Caco-2 (cell line): ENCODE measurements around the gene CCZ1B. TPM values are rescaled to one million over a fixed set of nuclear protein-coding genes. Genes with fewer than 3 reads are reported as not detected.
"Not testable (repeated sequence)": the region's sequence is repeated elsewhere in the genome, so short reads cannot be mapped to it uniquely, and the experiment has no call there.

Source experiments
- BruUV-seq: library from RNA; stranded (reverse); fragments of 400-500 nt; replicated peaks from 2 replicates; lab custom pipeline; 2021; lab: Mats Ljungman, UMichigan
- CTCF ChIA-PET: fragments of 300-600 bp; sonication (Branson Sonifier 250); formaldehyde crosslinking; loops from one replicate; lab custom pipeline; 2022; ENCODE audit warnings: antibody characterized with exemption; lab: Charles Lee
- POLR2A ChIA-PET: fragments of 300-600 bp; sonication (Branson Sonifier 250); formaldehyde crosslinking; loops from one replicate; lab custom pipeline; 2022; ENCODE audit warnings: antibody characterized with exemption; lab: Charles Lee
- DNase-seq, 2 experiments: peaks; one replicate each; pipeline versions ENCODE4 v3.0.0 to v3.0.0-alpha.2; 2020 to 2022
- H3K27me3 ChIP-seq: replicated peaks from 2 replicates; pipeline ENCODE4 v1.6.0; 2011; ENCODE audit warnings: low read length; ENCODE audit not compliant: control insufficient read depth, insufficient read depth
- H3K36me3 ChIP-seq: 2 replicates; pipeline ENCODE4 v1.5.1; 2011; ENCODE audit warnings: low read length; ENCODE audit not compliant: control insufficient read depth, insufficient read depth
- H3K4me1 ChIP-seq: fragments of 250-450 bp; sonication (Bioruptor Pico); 2 replicates; pipeline ENCODE4 v1.5.1; 2020; ENCODE audit warnings: mild to moderate bottlenecking
- H3K4me3 ChIP-seq: 2 replicates; pipeline ENCODE4 v1.5.1; 2011; ENCODE audit warnings: low read depth, mild to moderate bottlenecking, control low read depth, low read length
- H3K9me3 ChIP-seq: fragments of 250-450 bp; sonication (Bioruptor Pico); 2 replicates; pipeline ENCODE4 v1.5.1; 2020; ENCODE audit warnings: mild to moderate bottlenecking, moderate library complexity
- H3K27ac Mint-ChIP-seq: one replicate; pipeline ENCODE4 v1.8.0; 2022; ENCODE audit warnings: mixed read lengths; ENCODE audit not compliant: unreplicated experiment
- H3K27me3 Mint-ChIP-seq: one replicate; pipeline ENCODE4 v1.8.0; 2022; ENCODE audit warnings: mixed read lengths; ENCODE audit not compliant: insufficient read depth, unreplicated experiment
- H3K36me3 Mint-ChIP-seq: one replicate; pipeline ENCODE4 v1.8.0; 2022; ENCODE audit warnings: mild to moderate bottlenecking, mixed read lengths; ENCODE audit not compliant: insufficient read depth, unreplicated experiment
- H3K4me1 Mint-ChIP-seq: one replicate; pipeline ENCODE4 v1.8.0; 2022; ENCODE audit warnings: low read depth, mixed read lengths; ENCODE audit not compliant: unreplicated experiment
- H3K4me3 Mint-ChIP-seq: one replicate; pipeline ENCODE4 v1.8.0; 2022; ENCODE audit warnings: mild to moderate bottlenecking, moderate library complexity, mixed read lengths; ENCODE audit not compliant: unreplicated experiment
- H3K9me3 Mint-ChIP-seq: one replicate; pipeline ENCODE4 v1.8.0; 2022; ENCODE audit warnings: mixed read lengths; ENCODE audit not compliant: unreplicated experiment
- CTCF ChIP-seq, 2 experiments: fragments of 200-600 bp in 1 of 2; IDR thresholded peaks; 1 replicate in 1 of 2; 2 replicates in 1 of 2; pipeline versions ENCODE4 v1.5.1 to v1.8.0; 2011 to 2022; ENCODE audit warnings: antibody characterized with exemption in 1 of 2, control low read depth in 1 of 2, inconsistent platforms in 1 of 2, low read depth in 1 of 2, low read length in 1 of 2, mild to moderate bottlenecking in 1 of 2, moderate library complexity in 1 of 2; ENCODE audit not compliant: insufficient read depth in 1 of 2, severe bottlenecking in 1 of 2, unreplicated experiment in 1 of 2
- intact Hi-C: fragments of 100-400 bp; cut with micrococcal nuclease; formaldehyde crosslinking; loops from one replicate; pipeline ENCODE4 v1.10.0; 2022; ENCODE audit not compliant: unreplicated experiment
- total RNA-seq: library from RNA; stranded (reverse); gene quantifications from 2 replicates; pipeline ENCODE4 v1.2.3, GENCODE V29; 2022

CCZ1B gene
- total RNA-seq, 1 experiment from 2014 or later = 60.1 TPM

GRCh38 chr7:6862876-6863275 lies 36.8 kb upstream of the CCZ1B start:
- POLR2A ChIA-PET = not testable (repeated sequence)

GRCh38 chr7:6857721-6858314 lies 31.7 kb upstream of the CCZ1B start:
- POLR2A ChIA-PET, H3K4me1 ChIP-seq, H3K9me3 ChIP-seq, H3K9me3 Mint-ChIP-seq, BruUV-seq, H3K4me1 Mint-ChIP-seq, H3K4me3 Mint-ChIP-seq, CTCF ChIA-PET, H3K36me3 Mint-ChIP-seq, H3K36me3 ChIP-seq, H3K27ac Mint-ChIP-seq, H3K27me3 Mint-ChIP-seq, H3K4me3 ChIP-seq, H3K27me3 ChIP-seq: not testable (repeated sequence)
- TF ChIP-seq CTCF (IDR thresholded peaks at IDR 0.05; ENCODE audit: insufficient read depth in 1 of 2, low read depth in 1 of 2, low read length in 1 of 2, severe bottlenecking in 1 of 2, unreplicated experiment in 1 of 2) = peak; percentile 72 to 86
- DNase-seq = peak; percentile 73 to 81
- intact Hi-C loops = loop anchor here (5.0 to 10.0 kb wide), 2 partner anchors 271 to 343 kb away; no protein-coding TSS in a partner anchor

More at GRCh38 chr7:6862876-6863275, 36.8 kb upstream of the CCZ1B start:
- H3K27ac Mint-ChIP-seq, intact Hi-C loops, H3K27me3 Mint-ChIP-seq, H3K27me3 ChIP-seq, BruUV-seq, H3K4me3 Mint-ChIP-seq, H3K36me3 ChIP-seq, CTCF ChIA-PET, H3K4me3 ChIP-seq, H3K9me3 Mint-ChIP-seq, H3K4me1 ChIP-seq, H3K4me1 Mint-ChIP-seq, H3K36me3 Mint-ChIP-seq, DNase-seq, H3K9me3 ChIP-seq: not testable (repeated sequence)

GRCh38 chr7:6855563-6856131 lies 29.6 kb upstream of the CCZ1B start:
- H3K9me3 Mint-ChIP-seq, H3K9me3 ChIP-seq, BruUV-seq, CTCF ChIA-PET, POLR2A ChIA-PET, H3K27ac Mint-ChIP-seq, H3K27me3 Mint-ChIP-seq, DNase-seq, H3K4me1 ChIP-seq, H3K36me3 Mint-ChIP-seq, H3K36me3 ChIP-seq, H3K27me3 ChIP-seq, H3K4me1 Mint-ChIP-seq: not testable (repeated sequence)
- intact Hi-C loops = loop anchor here (5.0 to 10.0 kb wide), 2 partner anchors 268 to 341 kb away; no protein-coding TSS in a partner anchor
- peak overlapping the region; percentile 46 for H3K4me3 ChIP-seq
- peak overlapping the region; percentile 77 for H3K4me3 Mint-ChIP-seq

GRCh38 chr7:6854747-6855562 lies 28.9 kb upstream of the CCZ1B start:
- peak overlapping the region; percentile 46 for H3K4me3 ChIP-seq
- DNase-seq = peak in 1 of 2 experiments; percentile 42
- intact Hi-C loops = loop anchor here (5.0 to 10.0 kb wide), 2 partner anchors 268 to 340 kb away; no protein-coding TSS in a partner anchor
- CTCF ChIA-PET, H3K9me3 ChIP-seq, POLR2A ChIA-PET, H3K36me3 ChIP-seq, H3K27ac Mint-ChIP-seq, H3K27me3 ChIP-seq, BruUV-seq, H3K4me1 Mint-ChIP-seq, H3K9me3 Mint-ChIP-seq, H3K27me3 Mint-ChIP-seq, H3K4me1 ChIP-seq, H3K36me3 Mint-ChIP-seq: not testable (repeated sequence)
- H3K4me3 Mint-ChIP-seq = peak overlapping the region; percentile 77

- H3K36me3 ChIP-seq, H3K9me3 ChIP-seq, H3K27me3 Mint-ChIP-seq, H3K9me3 Mint-ChIP-seq, H3K27me3 ChIP-seq, BruUV-seq, H3K36me3 Mint-ChIP-seq, POLR2A ChIA-PET, H3K27ac Mint-ChIP-seq, H3K4me1 ChIP-seq, CTCF ChIA-PET, H3K4me3 ChIP-seq, H3K4me1 Mint-ChIP-seq, DNase-seq: not testable (repeated sequence)
- peak overlapping the region; percentile 69 for H3K4me3 Mint-ChIP-seq
- intact Hi-C loops = loop anchor here (10.0 kb wide), 1 partner anchor 339 kb away; no protein-coding TSS in a partner anchor
Measured at GRCh38 chr7:6853681-6854080, 27.6 kb upstream of the CCZ1B start.

- BruUV-seq, H3K36me3 ChIP-seq, H3K27ac Mint-ChIP-seq, H3K36me3 Mint-ChIP-seq, H3K27me3 Mint-ChIP-seq, POLR2A ChIA-PET, DNase-seq, H3K4me1 Mint-ChIP-seq, H3K9me3 ChIP-seq, H3K4me1 ChIP-seq, H3K9me3 Mint-ChIP-seq, intact Hi-C loops, CTCF ChIA-PET, H3K4me3 ChIP-seq, H3K4me3 Mint-ChIP-seq, H3K27me3 ChIP-seq: not testable (repeated sequence)
Measured at GRCh38 chr7:6849127-6849526, 23.1 kb upstream of the CCZ1B start.
